BJ (cell line): ENCODE data around the gene CHD1. TPM values are rescaled to one million over a fixed set of nuclear protein-coding genes. Genes with fewer than 3 reads are reported as not detected.

Experiments used
- CTCF ChIA-PET: fragments of 350-600 bp; formaldehyde crosslinking; extraction: SDS; loops from one replicate; lab custom pipeline; 2021; ENCODE audit warnings: antibody characterized with exemption, inconsistent platforms; lab: Yijun Ruan, JAX
- POLR2A ChIA-PET: fragments of 300-600 bp; sonication (Branson Sonifier 250); formaldehyde crosslinking; extraction: SDS; loops from one replicate; lab custom pipeline; 2021; ENCODE audit warnings: antibody characterized with exemption; lab: Charles Lee
- DNase-seq: peaks from one replicate; pipeline ENCODE4 v3.0.0-alpha.2; 2011; ENCODE audit warnings: low read depth
- H3K27me3 ChIP-seq: 2 replicates; pipeline ENCODE4 v1.6.0; 2011; ENCODE audit warnings: low read length; ENCODE audit not compliant: control insufficient read depth, insufficient read depth
- H3K36me3 ChIP-seq: 2 replicates; pipeline ENCODE4 v1.5.1; 2011; ENCODE audit warnings: low read length; ENCODE audit not compliant: control insufficient read depth, insufficient read depth
- H3K4me3 ChIP-seq: 2 replicates; pipeline ENCODE4 v1.5.1; 2011; ENCODE audit warnings: low read depth, mild to moderate bottlenecking, control low read depth, low read length
- polyA plus RNA-seq: library from polyadenylated mRNA; depleted of rRNA; stranded (reverse); fragments of >200 nt; gene quantifications from 2 replicates; pipeline ENCODE4 v1.2.3, GENCODE V29; 2011
- TF ChIP-seq, protein P1 (sequence below): IDR thresholded peaks from 2 replicates; pipeline ENCODE4 v1.5.1; 2011; ENCODE audit warnings: low read depth, mild to moderate bottlenecking, control low read depth, inconsistent platforms, low read length, moderate library complexity; ENCODE audit not compliant: insufficient read depth

Gene CHD1
- polyA plus RNA-seq, 1 experiment = 6.5 TPM

DNA sequence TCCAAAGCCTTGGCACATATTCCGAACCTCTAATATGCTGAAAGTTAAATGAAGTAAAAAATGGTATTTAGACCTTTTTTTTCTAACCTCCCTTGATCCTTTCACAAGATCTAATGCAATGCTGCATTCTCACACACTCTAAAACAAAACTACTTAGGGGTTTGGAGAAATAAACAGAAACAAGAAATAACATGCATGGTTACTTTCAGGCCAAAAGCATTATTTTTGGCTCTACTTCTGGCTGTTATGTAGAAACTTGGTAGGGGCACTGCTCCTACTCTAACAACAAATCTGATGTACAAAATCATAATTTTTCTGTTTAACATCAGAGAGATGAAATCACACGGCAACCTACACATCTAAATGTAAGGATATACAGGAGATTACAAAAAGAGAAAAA lies 51.2 kb downstream of the CHD1 start:
- POLR2A ChIA-PET = no interaction called here
- Histone ChIP-seq H3K4me3 (no peak overlapping the region), H3K27me3 (no peaks in the 10 kb centered on the region), H3K36me3 (peaks cover 4% of the 10 kb centered on the region)
- TF ChIP-seq, protein P1, sequence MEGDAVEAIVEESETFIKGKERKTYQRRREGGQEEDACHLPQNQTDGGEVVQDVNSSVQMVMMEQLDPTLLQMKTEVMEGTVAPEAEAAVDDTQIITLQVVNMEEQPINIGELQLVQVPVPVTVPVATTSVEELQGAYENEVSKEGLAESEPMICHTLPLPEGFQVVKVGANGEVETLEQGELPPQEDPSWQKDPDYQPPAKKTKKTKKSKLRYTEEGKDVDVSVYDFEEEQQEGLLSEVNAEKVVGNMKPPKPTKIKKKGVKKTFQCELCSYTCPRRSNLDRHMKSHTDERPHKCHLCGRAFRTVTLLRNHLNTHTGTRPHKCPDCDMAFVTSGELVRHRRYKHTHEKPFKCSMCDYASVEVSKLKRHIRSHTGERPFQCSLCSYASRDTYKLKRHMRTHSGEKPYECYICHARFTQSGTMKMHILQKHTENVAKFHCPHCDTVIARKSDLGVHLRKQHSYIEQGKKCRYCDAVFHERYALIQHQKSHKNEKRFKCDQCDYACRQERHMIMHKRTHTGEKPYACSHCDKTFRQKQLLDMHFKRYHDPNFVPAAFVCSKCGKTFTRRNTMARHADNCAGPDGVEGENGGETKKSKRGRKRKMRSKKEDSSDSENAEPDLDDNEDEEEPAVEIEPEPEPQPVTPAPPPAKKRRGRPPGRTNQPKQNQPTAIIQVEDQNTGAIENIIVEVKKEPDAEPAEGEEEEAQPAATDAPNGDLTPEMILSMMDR = no peak
- CTCF ChIA-PET = no interaction called here
- DNase-seq = no peak

DNA sequence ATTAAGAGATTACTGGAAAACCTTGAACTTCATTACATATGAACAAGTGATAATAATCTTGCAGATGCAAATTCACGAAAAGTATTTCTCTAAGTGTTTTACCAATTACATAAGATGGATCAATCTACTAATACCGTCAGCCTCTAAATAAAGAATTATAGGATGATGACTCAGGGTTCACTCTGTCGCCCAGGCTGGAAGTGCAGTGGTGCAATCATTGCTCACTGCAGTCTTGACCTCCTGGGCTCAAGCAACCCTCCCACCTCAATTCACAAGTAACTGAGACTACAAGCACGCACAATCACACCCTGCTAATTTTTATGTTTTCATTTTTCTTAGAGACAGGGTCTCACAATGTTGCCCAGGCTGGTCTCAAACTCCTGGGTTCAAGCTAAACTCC lies 56.1 kb downstream of the CHD1 start:
- TF ChIP-seq, protein P1 = no peak
- H3K27me3 ChIP-seq = no peaks in the 10 kb centered on the region
- DNase-seq = no peak
- POLR2A ChIA-PET = no interaction called here
- H3K36me3 ChIP-seq = peaks cover 4% of the 10 kb centered on the region
- H3K4me3 ChIP-seq = no peak overlapping the region
- CTCF ChIA-PET = no interaction called here

DNA sequence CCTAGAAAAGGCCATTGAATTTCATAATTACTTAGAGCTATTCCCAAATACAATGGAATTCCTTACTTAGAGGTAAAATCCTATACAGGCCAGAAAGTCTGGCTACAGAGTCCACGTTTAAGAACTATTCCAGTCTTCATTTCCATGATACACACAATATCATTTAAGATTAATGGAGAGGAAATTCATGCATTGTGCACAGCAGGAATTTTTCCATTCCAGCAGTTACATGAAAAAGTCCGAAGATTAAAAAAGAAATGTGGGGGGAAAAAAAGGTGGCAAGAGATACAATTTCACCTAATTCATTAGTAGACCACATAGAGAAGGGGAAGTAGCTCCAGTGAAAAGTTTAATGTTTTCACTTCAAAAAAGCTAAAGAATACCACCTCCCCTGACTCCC lies 63.1 kb downstream of the CHD1 start:
- CTCF ChIA-PET = interaction anchor here (0.6 kb wide), 1 partner anchor 1537 kb away, joined by 3 read pairs; no protein-coding TSS in a partner anchor

DNA sequence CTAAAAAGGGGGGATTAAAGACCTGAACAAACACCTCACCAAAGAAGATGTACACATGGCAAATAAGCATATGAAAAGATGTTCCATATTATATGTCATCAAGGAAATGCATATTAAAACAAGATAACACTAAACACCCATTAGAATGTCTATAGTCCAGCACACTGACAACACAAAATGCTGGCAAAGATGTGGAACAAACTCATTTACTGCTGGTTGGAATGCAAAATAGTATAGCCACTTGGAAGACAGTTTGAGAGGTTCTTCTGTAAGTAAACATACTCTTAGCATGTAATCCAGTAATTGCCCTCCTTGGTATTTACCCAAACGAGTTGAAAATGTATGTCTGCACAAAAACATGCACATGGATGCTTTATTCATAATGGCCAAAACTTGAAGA lies 81.8 kb downstream of the CHD1 start:
- TF ChIP-seq, protein P1 = no peak
- no peaks in the 10 kb centered on the region for H3K36me3 ChIP-seq
- H3K27me3 ChIP-seq = no peaks in the 10 kb centered on the region
- ChIA-PET CTCF (no interaction called here), POLR2A (no interaction called here)
- DNase-seq = no peak
- no peak overlapping the region for H3K4me3 ChIP-seq

More for the DNA sequence above, 63.1 kb downstream of the CHD1 start:
- TF ChIP-seq, protein P1 = no peak
- Histone ChIP-seq H3K27me3 (no peaks in the 10 kb centered on the region), H3K36me3 (peaks cover 4% of the 10 kb centered on the region), H3K4me3 (no peak overlapping the region)
- POLR2A ChIA-PET = no interaction called here
- no peak for DNase-seq

DNA sequence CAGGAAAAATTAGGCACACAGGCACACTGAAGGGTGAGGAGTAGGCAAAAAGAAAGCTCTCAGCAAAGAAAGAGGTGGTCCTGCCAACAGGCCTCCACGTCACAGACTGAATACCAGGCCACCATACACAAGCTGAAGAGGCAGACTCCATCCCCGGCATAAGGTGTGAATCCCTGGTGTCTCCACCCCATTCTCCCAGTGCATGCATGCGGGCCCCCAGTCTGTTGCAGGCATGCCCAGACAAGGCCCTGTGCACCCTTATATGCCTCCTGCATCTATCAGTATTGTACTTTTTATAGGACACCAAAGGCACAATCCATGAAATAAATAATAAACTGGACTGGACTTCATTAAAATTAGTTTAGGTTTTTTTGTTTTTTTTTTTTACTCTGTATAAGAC lies 82.3 kb downstream of the CHD1 start:
- Histone ChIP-seq H3K4me3 (no peak overlapping the region), H3K27me3 (no peaks in the 10 kb centered on the region), H3K36me3 (no peaks in the 10 kb centered on the region)
- ChIA-PET CTCF (no interaction called here), POLR2A (no interaction called here)
- DNase-seq = no peak
- TF ChIP-seq, protein P1 = no peak
